GM04503 (cell line): ENCODE data around the gene SEPTIN2.
"Not testable (repeated sequence)": the region's sequence is repeated elsewhere in the genome, so short reads cannot be mapped to it uniquely, and the experiment has no call there.

Source experiments
- DNase-seq: peaks from one replicate; pipeline ENCODE4 v3.0.0-alpha.2; 2012; ENCODE audit warnings: low read depth

The SEPTIN2 gene

DNA sequence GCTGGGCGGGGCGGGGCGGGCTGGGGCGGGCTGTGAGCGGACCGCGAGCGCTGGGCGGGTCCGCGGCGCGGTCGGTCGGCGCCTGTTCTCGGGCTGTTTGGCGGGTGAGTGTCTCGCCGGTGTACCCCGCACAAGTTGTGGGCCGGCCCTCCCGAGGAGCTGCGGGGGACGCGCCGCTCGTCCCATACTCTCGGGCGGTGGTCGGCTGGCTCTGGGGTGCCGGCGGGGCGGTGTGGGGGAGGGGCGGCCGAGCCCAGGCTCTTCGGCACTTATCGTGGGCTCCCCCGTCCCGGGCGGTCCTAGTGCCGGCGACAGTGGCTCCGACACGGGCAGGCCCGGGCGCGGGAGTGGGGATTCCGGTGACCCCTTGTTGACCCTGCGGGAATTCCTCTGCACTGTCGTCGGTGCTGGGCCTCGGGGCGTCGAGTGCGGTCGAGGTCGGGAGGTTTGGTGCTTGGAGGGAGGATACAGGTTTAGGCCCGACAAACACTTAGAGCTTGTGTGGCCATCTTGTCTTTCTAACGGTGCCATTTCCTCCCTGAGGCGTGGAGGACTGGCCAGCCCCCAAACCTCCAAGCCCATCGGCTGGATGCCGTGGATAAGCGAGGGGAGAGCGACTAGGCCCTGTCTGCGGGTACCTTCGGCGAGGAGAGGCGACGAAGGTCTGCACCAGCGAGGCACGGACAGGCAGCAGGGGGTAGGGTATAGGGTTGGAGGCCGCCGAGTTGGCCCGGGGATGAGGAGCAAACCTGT lies at the start of gene SEPTIN2:
Gene SEPTIN2 (plus strand): TSS at position 47 of the 753 bp plus-strand sequence. CDS start 8,308 bp downstream, outside the sequence.
- DNase-seq = peak; percentile 23

DNA sequence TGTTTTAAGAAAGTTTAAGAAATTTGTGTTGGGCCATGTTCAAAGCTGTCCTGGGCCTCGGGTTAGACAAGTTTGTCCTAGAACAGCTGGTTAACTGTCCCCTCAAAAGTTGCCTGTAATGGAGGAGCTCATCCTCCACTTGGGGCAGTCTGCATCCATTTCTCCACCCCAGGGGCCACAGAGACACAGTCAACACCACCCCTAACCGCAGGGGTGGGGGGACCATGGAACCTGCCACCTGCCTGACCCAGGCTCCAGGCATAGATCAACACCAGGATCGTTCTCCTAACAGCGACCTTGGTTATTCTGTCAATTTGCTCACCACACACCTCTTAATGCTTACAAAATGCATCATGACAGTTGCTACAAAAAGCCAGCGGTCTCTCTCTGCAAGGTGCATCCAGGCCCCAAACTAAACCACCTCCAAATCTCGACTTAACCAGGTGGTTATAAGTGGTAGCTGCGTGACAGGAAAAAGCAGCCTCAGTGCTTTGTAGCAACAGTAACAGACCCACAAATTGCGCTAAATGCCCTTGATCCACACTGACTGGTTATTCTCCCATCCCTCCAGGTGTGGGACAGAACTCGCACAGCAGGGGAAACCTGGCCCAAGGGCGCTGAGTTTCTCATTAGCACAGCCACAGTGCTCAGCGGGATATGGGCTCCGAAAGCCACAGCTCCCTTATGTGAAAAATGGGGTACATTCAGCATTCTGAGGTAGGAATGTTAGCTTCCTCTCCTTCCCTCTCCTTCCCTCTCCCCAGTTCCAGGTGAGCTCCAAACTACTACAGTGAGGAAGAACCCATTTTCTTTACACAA lies 48.3 kb upstream of the SEPTIN2 start:
- DNase-seq = no peak

DNA sequence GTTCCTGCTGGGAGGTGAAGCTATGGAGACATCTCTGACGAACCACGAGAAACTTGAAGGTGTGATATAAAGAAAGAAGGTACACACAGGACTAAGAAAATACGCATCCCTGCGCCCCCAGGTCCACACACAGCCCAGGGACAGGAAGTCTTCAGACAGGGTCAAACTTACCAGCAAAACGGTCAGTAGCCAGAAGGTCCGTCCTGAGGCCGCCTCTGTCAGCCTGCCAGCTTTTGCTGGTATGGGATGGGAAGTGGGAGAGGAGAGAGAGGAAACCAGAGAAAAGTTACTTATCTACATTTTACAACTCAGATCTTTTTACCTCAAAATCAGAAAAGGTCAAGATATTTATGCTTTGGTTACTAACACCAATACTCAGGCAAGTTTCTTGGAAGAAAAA lies 47.4 kb upstream of the SEPTIN2 start:
- no peak for DNase-seq

DNA sequence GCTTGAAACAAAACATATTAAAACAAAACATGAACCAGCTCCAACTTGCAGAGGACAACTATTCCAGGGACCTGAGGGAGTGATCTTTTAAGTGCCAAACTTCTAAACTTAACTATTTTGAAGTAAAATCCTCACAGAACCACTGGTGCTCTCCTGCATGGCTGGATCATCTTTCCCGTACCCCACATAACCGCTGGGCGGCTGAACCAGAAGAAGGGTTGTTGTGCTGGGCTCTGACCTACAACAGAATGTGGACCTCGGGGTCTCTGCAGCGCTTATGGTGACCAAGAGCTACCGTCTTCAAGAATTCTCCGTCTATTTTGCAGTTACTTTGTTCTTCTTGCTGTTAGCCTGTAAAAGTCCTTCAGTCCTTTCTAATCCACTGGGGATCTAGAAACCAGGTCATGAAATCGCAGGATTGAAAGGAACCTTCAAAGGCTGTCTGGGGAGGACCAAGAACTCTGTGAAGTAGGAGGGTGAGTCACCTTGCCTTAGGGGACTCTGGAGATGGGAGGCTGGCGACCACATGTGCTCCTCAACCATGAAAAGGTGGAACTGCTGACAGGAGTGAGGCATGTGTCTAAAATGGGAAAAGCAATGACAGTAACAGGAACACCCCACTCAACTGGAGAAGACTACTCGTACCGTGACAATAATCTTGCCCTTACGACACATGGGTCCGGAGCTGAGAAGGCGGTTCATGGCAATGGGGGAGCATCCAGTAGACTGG lies 46.8 kb upstream of the SEPTIN2 start:
- DNase-seq = peak; percentile 21

DNA sequence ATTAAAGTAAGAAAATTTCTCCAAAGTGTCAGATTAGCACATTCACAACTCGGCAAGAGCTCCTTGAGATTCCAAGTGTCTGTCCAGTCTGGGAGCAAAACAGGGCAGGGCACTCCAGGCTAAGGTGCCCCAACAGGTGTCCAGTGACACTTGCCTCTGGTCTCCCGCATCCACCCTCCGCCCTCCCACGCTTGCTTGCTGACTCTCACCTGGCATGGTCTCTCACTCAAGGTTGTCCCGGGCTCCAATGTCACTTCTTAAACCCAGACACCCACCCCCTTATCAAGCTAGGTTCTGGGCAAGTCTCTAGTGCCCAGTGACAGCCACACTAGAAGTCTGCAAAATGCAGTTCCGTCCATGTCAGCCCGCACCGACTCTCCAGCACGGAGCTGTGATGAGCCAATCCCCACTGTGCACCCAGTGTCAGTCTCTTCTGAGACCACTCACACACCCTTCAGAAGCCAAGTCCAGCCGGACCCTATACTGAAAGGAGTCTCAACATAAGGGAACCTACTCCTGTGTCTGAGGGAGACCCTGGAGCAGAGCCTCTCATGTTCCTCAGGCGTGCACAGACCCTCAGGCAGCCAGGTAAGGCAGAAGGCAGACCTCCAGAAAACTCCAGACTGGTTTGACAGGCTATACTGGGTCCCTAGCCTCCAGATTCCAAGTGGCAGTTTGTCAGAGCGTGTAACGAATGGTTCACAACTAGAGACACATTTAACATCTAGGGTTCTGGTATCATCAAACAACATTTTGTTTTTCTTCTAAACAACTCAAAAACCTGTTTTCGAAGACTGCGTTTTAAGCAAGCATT lies 45.8 kb upstream of the SEPTIN2 start:
- no peak for DNase-seq

DNA sequence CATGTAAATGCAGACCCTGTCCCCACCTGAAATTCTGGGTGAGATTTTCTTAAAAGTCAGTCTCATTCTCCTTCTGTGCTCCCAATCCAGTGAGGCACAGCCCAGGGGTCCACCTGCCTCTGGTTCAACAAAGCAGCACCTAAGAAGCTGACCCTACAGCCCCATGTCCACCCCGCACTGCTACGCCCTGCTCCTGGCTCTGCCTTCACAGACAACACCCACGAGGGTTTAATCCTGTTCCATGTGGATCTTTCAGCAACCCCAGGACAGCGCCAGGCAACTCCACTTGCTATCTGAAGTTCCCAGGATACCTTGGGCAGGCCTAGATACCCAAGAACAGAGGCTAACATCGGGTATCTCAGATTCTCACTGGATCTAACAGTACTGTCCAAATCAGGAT lies 45.2 kb upstream of the SEPTIN2 start:
- no peak for DNase-seq

DNA sequence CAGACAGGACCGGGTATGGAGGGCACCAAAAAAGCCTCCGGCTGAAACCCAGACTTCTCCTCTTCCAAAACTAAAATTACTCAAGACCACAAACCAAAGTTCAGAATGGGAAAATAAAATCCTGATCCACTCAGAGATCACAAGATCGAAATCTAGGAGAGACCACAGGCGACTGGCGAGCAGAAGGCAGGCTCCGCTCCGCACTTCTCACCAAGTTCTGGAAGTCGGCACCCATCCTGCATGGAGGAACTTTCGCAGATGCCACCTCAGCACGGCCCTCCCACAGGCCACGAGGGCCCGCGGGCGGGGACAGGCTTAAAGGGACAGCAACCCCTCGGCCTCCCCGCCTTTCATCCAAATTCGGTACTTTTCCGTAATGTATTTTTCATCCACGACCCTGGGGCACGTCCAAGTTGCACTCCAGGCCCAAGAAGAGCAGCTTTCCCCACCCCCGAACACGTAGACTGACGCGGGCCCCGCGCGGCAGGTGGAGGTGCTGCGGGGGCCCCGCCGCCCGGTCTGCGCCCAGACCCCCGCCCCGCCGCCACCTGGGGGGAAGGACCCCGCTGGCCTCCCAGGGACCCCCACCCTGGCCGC lies 43.9 kb upstream of the SEPTIN2 start:
- DNase-seq = peak; percentile 42

DNA sequence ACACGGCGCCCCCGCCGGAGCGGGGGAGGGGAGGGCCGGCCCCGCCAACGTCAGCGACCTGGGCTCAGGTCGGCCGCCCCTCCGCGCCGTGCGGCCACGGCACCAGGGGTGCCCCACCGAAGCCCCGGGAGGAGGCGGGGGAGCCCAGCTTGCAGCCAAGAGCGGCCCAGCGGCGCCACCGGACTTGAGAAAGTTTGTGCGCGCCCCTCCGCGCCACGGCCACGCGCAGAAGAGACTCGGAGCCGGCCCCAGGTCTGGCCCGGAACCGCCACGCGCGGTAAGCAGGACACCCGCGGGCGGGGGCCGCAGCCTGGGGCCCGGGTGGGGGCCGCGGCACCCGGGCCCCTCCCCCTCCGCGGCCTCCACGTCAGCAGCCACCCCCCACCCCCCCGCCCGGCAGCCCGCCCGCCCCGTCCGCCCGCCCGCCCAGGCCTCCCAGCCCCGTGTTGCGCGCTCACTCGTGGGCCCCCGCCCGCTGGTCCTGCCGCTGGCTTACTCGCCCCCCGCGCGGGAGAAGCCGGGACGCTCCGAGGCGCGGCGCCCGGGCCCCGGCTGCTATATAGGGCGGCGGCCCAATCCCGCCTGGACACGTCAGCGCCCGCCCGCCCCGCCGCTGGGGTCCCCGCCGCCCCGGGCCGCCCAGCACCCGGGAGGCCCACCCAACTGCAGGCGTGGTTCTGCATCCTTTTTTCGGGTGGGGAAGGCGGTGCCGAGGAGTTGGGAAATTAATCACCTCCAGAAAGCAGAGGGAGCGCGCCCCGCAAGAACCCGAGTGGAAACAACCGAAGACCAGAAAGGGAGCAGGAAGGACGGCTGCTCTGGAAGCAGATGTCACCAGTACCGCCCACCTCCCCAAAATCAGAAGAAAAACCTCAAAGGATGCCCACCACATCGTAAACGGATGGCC lies 43.2 kb upstream of the SEPTIN2 start:
- peak; percentile 21 for DNase-seq

DNA sequence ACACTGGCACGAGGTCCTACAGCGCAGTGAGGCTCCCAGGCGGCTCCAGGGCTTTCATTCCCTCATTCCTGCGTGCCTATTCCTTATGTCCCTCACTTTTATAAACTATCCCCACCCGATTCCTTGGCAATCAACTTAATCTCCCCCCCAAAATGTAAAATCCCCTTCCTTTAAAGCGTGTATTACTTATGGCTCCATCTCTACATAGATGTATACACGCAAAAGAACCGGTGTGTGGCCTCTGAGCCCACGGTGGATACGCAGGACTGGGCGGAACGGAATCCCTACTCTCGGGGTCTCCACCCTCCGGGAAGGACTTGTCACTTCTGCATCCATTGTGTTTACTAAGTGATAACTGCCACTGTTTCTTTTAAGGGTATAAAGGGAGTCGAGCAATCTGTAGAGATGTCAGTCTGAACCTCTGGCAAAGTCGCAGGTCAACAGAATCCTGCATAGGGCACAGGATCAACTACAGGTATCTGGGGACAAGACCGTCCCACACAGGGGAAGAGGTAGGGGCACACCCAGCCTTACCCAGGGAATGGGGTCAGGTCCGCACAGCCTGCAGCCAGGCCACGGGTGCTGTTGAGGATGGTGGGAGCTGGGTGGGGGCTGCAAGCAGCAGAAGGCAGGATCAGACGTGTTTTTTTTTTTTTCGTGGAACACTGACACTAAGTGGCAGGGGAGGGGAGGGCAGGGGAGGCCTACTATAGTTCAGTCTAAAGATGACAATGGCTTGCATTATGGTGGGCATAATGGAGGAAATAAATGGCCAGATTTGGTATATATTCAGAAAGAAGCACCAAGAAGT lies 42.3 kb upstream of the SEPTIN2 start:
- DNase-seq = no peak

DNA sequence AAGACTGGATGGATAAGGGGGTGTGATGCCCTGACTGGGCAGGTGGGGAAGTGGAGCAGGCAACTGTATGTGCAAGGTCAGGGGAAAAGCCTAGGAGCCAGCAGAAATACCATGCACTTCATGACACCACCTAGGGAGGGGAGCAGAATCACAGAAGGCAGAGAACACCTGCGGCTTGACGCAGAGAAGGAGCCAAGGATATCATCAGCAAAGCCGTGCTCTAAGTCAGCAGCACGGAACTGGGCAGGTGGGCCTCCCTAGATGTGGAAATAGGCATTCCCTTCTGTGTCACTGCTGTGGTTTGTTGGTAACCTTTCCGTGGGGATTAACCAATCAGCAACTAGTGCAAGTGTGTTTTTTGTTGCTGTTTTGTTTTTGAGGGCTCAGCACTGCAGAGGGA lies 41.6 kb upstream of the SEPTIN2 start:
- DNase-seq = no peak

DNA sequence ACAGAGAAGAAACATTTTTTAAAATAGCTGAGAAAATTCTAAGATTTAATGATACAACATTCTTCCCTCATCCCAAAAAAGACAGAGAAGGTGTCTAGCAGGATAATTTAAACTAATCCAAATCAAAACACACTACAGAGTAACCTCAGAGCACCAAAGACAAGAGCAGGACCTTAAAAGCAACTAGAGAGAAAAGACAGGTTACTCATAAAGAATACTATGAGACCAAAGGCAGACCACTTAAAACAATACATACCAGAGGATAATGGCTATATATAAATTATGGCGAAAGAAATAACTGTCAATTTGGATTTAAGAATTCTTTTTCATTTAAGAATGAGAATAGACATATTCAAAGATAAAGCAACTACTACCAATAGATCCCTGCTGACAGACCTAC lies 40.2 kb upstream of the SEPTIN2 start:
- no peak for DNase-seq

DNA sequence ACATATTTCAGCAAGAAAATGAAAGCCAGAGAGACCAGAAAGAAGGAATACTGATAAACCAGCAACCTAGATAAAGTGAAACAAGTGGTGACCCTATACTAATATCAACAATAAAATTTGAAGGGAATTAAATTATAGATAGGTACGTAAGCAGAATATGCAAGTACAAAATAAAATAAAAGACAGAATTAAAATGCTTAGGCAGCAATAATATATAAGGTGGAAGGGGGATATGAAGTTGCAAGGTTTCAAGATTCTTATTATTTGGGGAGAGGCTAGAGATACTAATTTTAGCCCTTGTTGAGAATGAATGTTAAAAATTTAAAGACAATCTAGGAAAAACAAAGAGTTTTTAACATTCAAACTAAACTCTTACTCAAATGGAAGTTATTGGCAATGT lies 39.8 kb upstream of the SEPTIN2 start:
- DNase-seq = no peak

DNA sequence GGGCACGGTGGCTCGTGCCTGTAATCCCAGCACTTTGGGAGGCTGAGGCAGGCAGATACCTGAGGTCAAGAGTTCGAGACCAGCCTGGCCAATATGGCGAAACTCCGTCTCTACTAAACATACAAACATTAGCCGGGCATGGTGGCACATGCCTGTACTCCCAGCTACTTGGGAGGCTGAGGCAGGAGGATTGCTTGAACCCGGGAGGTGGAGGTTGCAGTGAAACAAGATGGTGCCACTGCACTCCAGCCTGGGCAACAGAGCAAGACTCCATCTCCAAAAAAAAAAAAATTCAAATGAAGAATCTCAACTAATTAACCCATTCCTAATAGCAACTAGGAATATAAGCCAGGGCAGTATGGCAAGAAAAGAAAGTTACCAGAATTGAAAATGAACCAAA lies 37.4 kb upstream of the SEPTIN2 start:
- DNase-seq = not testable (repeated sequence)

DNA sequence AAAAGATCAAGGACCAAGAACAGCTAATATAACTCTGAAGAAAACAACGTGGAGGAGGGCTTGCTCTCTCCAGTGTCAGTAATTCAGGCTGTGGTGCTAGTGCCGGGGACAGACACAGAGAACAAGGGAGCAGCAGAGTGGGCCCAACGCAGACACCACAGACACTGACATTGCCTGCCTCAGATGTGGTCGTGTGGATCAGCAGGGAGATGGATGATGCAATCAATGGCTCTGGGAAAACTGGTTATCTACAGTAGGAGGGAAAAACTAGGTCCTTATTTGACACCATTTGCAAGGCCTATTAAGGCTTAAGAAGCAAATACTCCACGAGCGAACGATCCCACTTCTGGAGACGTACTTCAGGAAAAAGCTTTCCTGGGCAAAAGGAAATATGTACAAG lies 36.3 kb upstream of the SEPTIN2 start:
- no peak for DNase-seq

DNA sequence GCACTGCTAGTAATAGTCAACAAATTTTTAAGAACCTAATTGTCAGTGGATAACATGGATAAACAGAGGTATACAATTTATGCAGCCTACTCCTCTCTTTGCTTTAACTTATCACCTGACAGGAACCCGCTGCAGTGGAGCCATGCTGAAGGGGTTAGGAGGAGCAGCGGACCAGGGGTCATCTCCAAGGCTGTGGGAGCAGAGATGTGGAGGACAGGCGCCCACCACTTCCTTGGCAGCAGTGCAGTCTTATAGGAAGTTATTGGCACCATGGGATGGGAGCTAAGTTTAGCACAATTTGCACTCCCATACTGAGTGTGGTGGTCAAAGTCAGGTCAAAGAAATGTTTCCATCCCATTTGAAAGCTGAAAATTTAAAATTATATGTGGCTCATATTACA lies 35.9 kb upstream of the SEPTIN2 start:
- DNase-seq = no peak

DNA sequence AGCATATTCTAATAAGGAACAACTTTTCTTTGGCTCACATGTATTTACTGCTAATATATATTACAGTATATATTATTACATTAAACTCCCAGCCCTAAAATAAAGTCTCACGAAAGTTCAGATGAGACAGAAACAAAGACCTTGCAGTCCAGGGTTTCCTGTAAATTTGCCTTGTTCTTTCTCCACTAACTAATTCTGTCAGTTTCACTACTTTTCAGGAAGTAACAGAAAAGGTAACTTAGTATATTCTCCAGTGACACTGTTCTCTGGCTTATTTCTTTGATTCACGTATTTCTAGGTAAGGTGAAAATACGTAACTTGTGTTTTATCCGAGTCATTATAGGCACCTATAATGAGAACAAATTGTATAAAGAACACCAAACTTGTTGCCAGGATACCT lies 35.4 kb upstream of the SEPTIN2 start:
- no peak for DNase-seq

DNA sequence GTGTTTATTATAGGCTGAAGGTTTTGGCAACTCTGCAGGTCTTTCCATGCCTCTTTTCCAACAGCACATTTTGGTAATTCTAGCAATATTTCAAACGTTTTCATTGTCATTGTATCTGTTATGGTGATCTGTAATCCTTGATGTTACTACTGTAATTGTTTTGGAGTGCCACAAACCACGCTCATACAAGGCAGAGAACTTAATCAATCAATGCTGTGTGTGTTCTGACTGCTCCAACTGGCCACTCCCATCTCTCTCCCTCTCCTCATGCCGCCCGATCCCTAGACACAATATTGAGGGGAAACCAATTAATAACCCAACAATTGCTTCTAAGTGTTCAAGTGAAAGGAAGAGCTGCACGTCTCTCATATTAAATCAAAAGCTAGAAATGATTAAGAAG lies 33.2 kb upstream of the SEPTIN2 start:
- no peak for DNase-seq

DNA sequence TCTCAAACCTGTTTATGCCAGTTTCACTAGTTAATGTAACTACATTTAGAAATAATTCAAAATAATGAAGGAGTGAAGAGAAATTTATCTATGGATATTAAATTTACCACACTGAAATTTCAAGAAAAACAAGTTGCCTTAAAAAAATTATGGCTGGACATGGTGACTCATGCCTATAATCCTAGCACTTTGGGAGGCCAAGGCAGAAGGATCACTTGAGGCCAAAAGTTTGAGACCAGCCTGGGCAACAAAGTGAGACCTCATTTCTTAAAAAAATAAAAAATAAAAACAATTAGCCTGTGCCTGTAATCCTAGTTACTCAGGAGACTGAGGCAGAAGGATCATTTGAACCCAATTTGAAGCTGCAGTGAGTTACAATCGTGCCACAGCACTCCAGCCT lies 30.1 kb upstream of the SEPTIN2 start:
- DNase-seq = no peak

DNA sequence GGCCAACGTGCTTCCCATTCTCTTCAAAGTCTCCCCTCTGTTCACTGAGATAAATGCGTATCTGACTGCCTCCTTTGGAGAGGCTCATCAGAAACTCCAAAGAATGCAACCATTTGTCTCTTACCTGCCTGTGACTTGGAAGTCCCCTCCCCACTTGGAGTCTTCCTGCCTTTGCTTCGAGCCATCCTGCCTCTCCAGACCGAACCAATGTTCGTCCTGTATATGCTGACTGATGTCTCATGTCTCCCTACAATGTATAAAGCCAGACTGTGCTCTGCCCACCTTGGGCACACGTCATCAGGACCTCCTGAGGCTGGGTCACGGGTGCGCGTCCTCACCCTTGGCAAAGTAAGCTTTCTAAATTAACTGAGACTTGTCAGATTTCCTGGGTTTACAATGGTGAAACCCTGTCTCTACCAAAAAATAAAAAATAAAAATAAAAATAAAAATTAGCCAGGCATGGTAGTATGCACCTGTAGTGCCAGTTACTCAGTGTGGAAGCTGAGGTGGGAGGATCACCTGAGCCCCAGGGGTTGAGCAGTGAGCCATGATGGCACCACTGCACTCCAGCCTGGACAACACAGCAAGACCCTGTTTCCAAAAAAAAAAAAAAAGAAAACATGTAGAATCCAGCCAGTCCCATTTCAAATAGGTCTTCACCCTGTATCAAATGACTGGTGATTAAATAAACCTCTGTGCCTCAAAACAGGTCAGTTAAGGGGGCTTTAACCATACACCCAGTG lies 29.2 kb upstream of the SEPTIN2 start:
- no peak for DNase-seq
